Neural progenitor cell (in vitro differentiated cells): ENCODE data around the gene DDAH2. TPM values are rescaled to one million over a fixed set of nuclear protein-coding genes. Genes with fewer than 3 reads are reported as not detected.
A peak's percentile ranks its signal among the peaks of the same experiment; 100 is the strongest.

Experiments used
- DNase-seq: peaks from one replicate; pipeline ENCODE4 v3.0.0-alpha.2; 2016; ENCODE audit warnings: low spot score
- H2AFZ ChIP-seq: fragments of 200-600 bp; sonication (generic); replicated peaks from 2 replicates; pipeline ENCODE4 v1.6.1; 2016; ENCODE audit warnings: antibody characterized with exemption
- H3F3A ChIP-seq: fragments of 200-600 bp; sonication (generic); 2 replicates; pipeline ENCODE4 v1.6.1; 2016; ENCODE audit warnings: antibody characterized with exemption, low read depth
- H3K27ac ChIP-seq: fragments of 200-600 bp; sonication (generic); 2 replicates; pipeline ENCODE4 v1.5.1; 2016; ENCODE audit warnings: mild to moderate bottlenecking
- H3K27me3 ChIP-seq: fragments of 200-600 bp; sonication (generic); 2 replicates; pipeline ENCODE4 v1.6.1; 2016; ENCODE audit warnings: mild to moderate bottlenecking, moderate library complexity
- H3K36me3 ChIP-seq: fragments of 200-600 bp; sonication (generic); 2 replicates; pipeline ENCODE4 v1.5.1; 2016
- H3K4me1 ChIP-seq: fragments of 200-600 bp; sonication (generic); 2 replicates; pipeline ENCODE4 v1.6.1; 2016; ENCODE audit warnings: mixed run types
- H3K4me2 ChIP-seq: fragments of 200-600 bp; sonication (generic); 2 replicates; pipeline ENCODE4 v1.6.1; 2016
- H3K4me3 ChIP-seq: fragments of 200-600 bp; sonication (generic); 2 replicates; pipeline ENCODE4 v1.5.1; 2016
- H3K79me2 ChIP-seq: fragments of 200-600 bp; sonication (generic); 2 replicates; pipeline ENCODE4 v1.6.1; 2016; ENCODE audit warnings: low read depth
- H3K9ac ChIP-seq: fragments of 200-600 bp; sonication (generic); 2 replicates; pipeline ENCODE4 v1.6.1; 2016
- H3K9me3 ChIP-seq: fragments of 200-600 bp; sonication (generic); 2 replicates; pipeline ENCODE4 v1.5.1; 2016; ENCODE audit warnings: low read depth
- H4K20me1 ChIP-seq: fragments of 200-600 bp; sonication (generic); 2 replicates; pipeline ENCODE4 v1.6.1; 2016; ENCODE audit warnings: low read depth
- H3K27ac Mint-ChIP-seq: 3 replicates; pipeline ENCODE4 v1.8.0; 2021; ENCODE audit warnings: mixed read lengths
- H3K27me3 Mint-ChIP-seq: 2 replicates; pipeline ENCODE4 v1.8.0; 2022; ENCODE audit warnings: low read depth, mild to moderate bottlenecking, inconsistent platforms, moderate library complexity, mixed read lengths; ENCODE audit not compliant: insufficient read depth
- H3K36me3 Mint-ChIP-seq: 3 replicates; pipeline ENCODE4 v1.8.0; 2021; ENCODE audit warnings: mixed read lengths
- H3K4me1 Mint-ChIP-seq: 3 replicates; pipeline ENCODE4 v1.8.0; 2021; ENCODE audit warnings: mixed read lengths
- H3K4me3 Mint-ChIP-seq: 3 replicates; pipeline ENCODE4 v1.8.0; 2021; ENCODE audit warnings: mild to moderate bottlenecking, moderate library complexity, mixed read lengths
- H3K9me3 Mint-ChIP-seq: 3 replicates; pipeline ENCODE4 v1.8.0; 2020; ENCODE audit warnings: mixed read lengths
- CTCF ChIP-seq: fragments of 200-600 bp; sonication (generic); IDR thresholded peaks from 2 replicates; pipeline ENCODE4 v1.5.1; 2017; ENCODE audit warnings: antibody characterized with exemption, mild to moderate bottlenecking
- EZH2 ChIP-seq: fragments of 200-600 bp; sonication (generic); IDR thresholded peaks from 2 replicates; pipeline ENCODE4 v1.6.1; 2017; ENCODE audit warnings: antibody characterized with exemption, mild to moderate bottlenecking, moderate library complexity
- EZH2phosphoT487 ChIP-seq: fragments of 200-600 bp; sonication (generic); IDR thresholded peaks from 2 replicates; pipeline ENCODE4 v1.6.1; 2017; ENCODE audit warnings: antibody characterized with exemption
- total RNA-seq: library from RNA; depleted of rRNA; stranded (reverse); fragments of >200 nt; gene quantifications from 2 replicates; pipeline ENCODE4 v1.2.3, GENCODE V29; 2015; ENCODE audit warnings: low replicate concordance

Gene DDAH2
- total RNA-seq, 1 donor from 2014 or later = 94.3 TPM

DNA sequence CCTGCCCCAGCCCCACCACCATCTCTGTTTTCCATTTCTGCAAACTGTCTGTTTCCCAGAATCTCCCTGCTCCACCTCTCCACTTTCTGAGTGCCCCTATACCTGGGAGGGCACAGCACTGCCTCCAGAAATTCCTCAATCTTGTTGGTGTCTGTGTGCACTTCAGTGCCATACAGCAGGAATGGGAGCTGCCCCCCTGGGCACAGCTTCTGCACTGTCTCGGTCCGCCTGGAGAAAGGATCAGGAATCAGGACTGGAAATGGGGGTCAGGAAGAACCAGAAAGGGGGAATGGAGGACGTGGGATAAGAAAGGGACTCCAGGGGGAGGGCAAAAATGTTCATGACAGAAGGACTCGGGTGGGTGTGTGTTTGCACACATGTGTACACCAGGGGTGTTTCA, 4.6 kb upstream of the DDAH2 start:
- TF ChIP-seq EZH2 (no peak), CTCF (no peak), EZH2phosphoT487 (no peak)
- no peak overlapping the region for H3K27ac Mint-ChIP-seq
- no peaks in the 10 kb centered on the region for H3K27me3 ChIP-seq
- H3F3A ChIP-seq = peaks cover 77% of the 10 kb centered on the region
- H3K27ac ChIP-seq = no peak overlapping the region
- H3K36me3 Mint-ChIP-seq = peaks cover 24% of the 10 kb centered on the region
- H3K4me3 Mint-ChIP-seq = peak overlapping the region; percentile 94
- no peak overlapping the region for H3K4me3 ChIP-seq
- DNase-seq = no peak
- no peaks in the 10 kb centered on the region for H3K27me3 Mint-ChIP-seq
- no peaks in the 10 kb centered on the region for H3K9me3 Mint-ChIP-seq
- H3K79me2 ChIP-seq = peaks cover 42% of the 10 kb centered on the region
- H3K4me1 ChIP-seq = peaks cover 29% of the 10 kb centered on the region
- no peak overlapping the region for H3K4me2 ChIP-seq
- H3K9ac ChIP-seq = no peak overlapping the region
- peaks cover 26% of the 10 kb centered on the region for H4K20me1 ChIP-seq
- peaks cover 5% of the 10 kb centered on the region for H3K36me3 ChIP-seq
- H3K9me3 ChIP-seq = no peaks in the 10 kb centered on the region
- H2AFZ ChIP-seq = no peak overlapping the region
- H3K4me1 Mint-ChIP-seq = peaks cover 61% of the 10 kb centered on the region

DNA sequence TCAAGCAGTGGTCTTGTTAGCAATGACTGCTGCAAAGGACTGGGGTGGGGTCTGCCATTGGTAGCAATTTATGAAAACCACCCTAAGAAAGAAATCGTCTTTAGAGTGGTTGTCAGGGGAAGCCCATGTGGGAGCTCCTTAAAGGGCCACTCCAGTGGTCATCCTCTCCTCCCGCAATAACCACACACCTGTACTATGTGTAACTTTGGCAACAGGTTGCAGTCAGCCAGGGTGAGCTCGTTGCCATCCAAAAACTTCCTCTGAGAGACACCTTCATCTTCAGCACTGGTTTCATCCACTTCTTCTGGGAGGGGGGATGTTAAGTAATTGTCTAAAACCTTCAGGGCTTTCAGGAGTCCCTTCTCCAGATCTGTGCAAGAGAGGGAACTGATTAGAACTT, 2.9 kb upstream of the DDAH2 start:
- no peaks in the 10 kb centered on the region for H3K9me3 ChIP-seq
- H3K4me1 Mint-ChIP-seq = peaks cover 52% of the 10 kb centered on the region
- no peak overlapping the region for H3K9ac ChIP-seq
- H3K27me3 ChIP-seq = no peaks in the 10 kb centered on the region
- no peaks in the 10 kb centered on the region for H3K9me3 Mint-ChIP-seq
- no peak overlapping the region for H2AFZ ChIP-seq
- peaks cover 34% of the 10 kb centered on the region for H3K36me3 Mint-ChIP-seq
- no peak overlapping the region for H3K27ac Mint-ChIP-seq
- peaks cover 5% of the 10 kb centered on the region for H3K36me3 ChIP-seq
- H3K4me2 ChIP-seq = no peak overlapping the region
- no peak overlapping the region for H3K4me3 ChIP-seq
- H3K79me2 ChIP-seq = peaks cover 54% of the 10 kb centered on the region
- peaks cover 17% of the 10 kb centered on the region for H3K4me1 ChIP-seq
- H3K27ac ChIP-seq = no peak overlapping the region
- peak overlapping the region; percentile 41 for H3K4me3 Mint-ChIP-seq
- H3K27me3 Mint-ChIP-seq = peaks cover 5% of the 10 kb centered on the region
- TF ChIP-seq CTCF (no peak), EZH2 (no peak), EZH2phosphoT487 (no peak)
- H4K20me1 ChIP-seq = peaks cover 39% of the 10 kb centered on the region
- H3F3A ChIP-seq = peaks cover 63% of the 10 kb centered on the region
- DNase-seq = no peak

DNA sequence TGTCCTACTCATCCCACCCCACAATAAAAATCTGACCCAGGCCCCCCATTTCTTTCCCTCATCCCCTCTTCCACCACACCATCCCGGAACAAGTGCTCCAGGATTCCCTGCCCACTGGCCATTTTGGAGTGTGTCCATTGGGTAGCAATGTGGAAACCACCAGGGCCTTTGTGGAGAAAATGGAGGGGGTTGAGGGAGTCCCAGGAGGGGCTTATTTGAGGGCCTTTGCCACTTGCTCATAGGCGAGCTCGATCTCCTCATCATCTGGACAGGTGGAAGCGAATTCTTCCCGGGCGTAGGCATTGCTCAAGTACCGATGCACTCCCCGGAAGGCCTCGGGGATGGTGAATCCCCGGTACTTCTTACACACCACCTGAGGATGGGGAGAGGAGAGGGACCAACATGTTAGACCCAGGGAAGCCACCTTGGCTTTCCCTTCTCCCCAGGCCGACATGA, 1.6 kb upstream of the DDAH2 start:
- peaks cover 5% of the 10 kb centered on the region for H3K36me3 ChIP-seq
- Mint-ChIP-seq H3K9me3 (no peaks in the 10 kb centered on the region), H3K27me3 (peaks cover 6% of the 10 kb centered on the region), H3K27ac (peak overlapping the region; percentile 10), H3K36me3 (peaks cover 48% of the 10 kb centered on the region), H3K4me3 (peak overlapping the region; percentile 99), H3K4me1 (peaks cover 49% of the 10 kb centered on the region)
- H3K79me2 ChIP-seq = peaks cover 40% of the 10 kb centered on the region
- no peaks in the 10 kb centered on the region for H3K9me3 ChIP-seq
- no peak overlapping the region for H3K27ac ChIP-seq
- H3K27me3 ChIP-seq = no peaks in the 10 kb centered on the region
- H3K4me1 ChIP-seq = peaks cover 11% of the 10 kb centered on the region
- no peak overlapping the region for H2AFZ ChIP-seq
- TF ChIP-seq EZH2phosphoT487 (no peak), EZH2 (no peak), CTCF (no peak)
- peak overlapping the region; percentile 99 for H3K4me3 ChIP-seq
- H3F3A ChIP-seq = peaks cover 56% of the 10 kb centered on the region
- peak; percentile 38 for DNase-seq
- peaks cover 39% of the 10 kb centered on the region for H4K20me1 ChIP-seq
- H3K4me2 ChIP-seq = peak overlapping the region; percentile 68
- no peak overlapping the region for H3K9ac ChIP-seq
